HepG2 (cell line): ENCODE data around the gene RUNDC1.

Source experiments
- EED ChIP-seq: sonication (generic); formaldehyde crosslinking; IDR thresholded peaks from 2 replicates; pipeline ENCODE4 v1.5.0; 2020; ENCODE audit warnings: mild to moderate bottlenecking, missing genetic modification reagents
- HOXA3 ChIP-seq: sonication (generic); formaldehyde crosslinking; IDR thresholded peaks from 2 replicates; pipeline ENCODE4 v1.5.0; 2020; ENCODE audit warnings: missing genetic modification reagents
- IRX3 ChIP-seq: sonication (generic); formaldehyde crosslinking; IDR thresholded peaks from 2 replicates; pipeline ENCODE4 v1.8.1; 2023; ENCODE audit warnings: mild to moderate bottlenecking, low read depth, missing genetic modification reagents, borderline replicate concordance
- JUND ChIP-seq: sonication (generic); formaldehyde crosslinking; IDR thresholded peaks from 2 replicates; pipeline ENCODE4 v1.8.0; 2022; ENCODE audit warnings: mild to moderate bottlenecking, missing genetic modification reagents
- SCMH1 ChIP-seq: sonication (generic); formaldehyde crosslinking; IDR thresholded peaks from 2 replicates; pipeline ENCODE4 v1.9.0; 2021; ENCODE audit warnings: missing genetic modification reagents, mild to moderate bottlenecking, borderline replicate concordance
- ZNF326 ChIP-seq: sonication (generic); formaldehyde crosslinking; IDR thresholded peaks from 2 replicates; pipeline ENCODE4 v1.4.0; 2020; ENCODE audit warnings: missing genetic modification reagents, borderline replicate concordance
- ZNF451 ChIP-seq: sonication (generic); formaldehyde crosslinking; IDR thresholded peaks from 2 replicates; pipeline ENCODE4 v1.5.0; 2020; ENCODE audit warnings: mild to moderate bottlenecking, missing genetic modification reagents
- TF ChIP-seq, protein P1 (sequence below): sonication (generic); formaldehyde crosslinking; IDR thresholded peaks from 2 replicates; pipeline ENCODE4 v1.4.0; 2020; ENCODE audit warnings: missing genetic modification reagents
- TF ChIP-seq, protein P2 (sequence below): sonication (generic); formaldehyde crosslinking; IDR thresholded peaks from 2 replicates; pipeline ENCODE4 v1.4.0; 2020; ENCODE audit warnings: mild to moderate bottlenecking, missing genetic modification reagents

DNA sequence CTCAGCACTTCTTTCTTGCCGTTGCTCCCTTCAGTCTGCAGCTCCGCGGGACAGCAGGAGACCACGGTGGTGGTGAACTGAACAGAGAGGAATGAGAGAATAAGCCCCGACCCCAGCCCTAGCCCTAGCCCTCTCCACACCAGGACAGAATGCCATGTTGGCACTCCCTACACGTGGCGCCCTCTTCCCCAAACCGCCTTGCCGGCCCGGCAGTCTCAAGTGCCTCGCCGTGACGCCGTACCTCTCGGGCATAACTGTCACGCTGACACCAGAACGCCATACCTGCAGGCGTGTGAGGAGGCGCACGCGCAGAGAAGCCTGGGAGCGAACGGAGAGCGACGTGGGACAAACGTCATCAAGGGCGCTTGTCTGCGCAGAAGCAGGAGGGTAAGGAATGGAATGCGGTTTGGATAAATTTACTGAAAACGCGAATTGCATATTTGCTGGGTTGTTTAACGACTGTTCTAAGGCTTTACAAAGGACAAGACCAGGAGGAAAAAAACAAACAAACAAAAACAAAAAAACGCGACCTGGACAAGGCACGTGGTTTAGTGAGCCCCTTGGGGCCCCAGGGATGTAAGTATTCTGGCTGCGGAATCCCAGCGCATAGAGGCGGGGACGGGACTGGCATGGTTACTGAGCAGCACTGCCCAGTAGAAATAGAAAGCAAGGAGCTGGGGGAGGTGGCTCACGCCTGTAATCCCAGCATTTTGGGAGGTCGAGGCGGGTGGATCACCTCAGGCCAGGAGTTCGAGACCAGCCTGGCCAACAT, 16.0 kb upstream of the RUNDC1 start, which contains the start of gene AARSD1:
- TF ChIP-seq HOXA3 (CRISPR knock-in tag) (peak; percentile 97), EED (CRISPR knock-in tag) (no peak; the same call in 1 of the 2 replicates), ZNF451 (CRISPR knock-in tag) (no peak), JUND (CRISPR knock-in tag) (no peak), ZNF326 (CRISPR knock-in tag) (no peak), IRX3 (CRISPR knock-in tag) (no peak), SCMH1 (no peak)
- TF ChIP-seq, protein P1, sequence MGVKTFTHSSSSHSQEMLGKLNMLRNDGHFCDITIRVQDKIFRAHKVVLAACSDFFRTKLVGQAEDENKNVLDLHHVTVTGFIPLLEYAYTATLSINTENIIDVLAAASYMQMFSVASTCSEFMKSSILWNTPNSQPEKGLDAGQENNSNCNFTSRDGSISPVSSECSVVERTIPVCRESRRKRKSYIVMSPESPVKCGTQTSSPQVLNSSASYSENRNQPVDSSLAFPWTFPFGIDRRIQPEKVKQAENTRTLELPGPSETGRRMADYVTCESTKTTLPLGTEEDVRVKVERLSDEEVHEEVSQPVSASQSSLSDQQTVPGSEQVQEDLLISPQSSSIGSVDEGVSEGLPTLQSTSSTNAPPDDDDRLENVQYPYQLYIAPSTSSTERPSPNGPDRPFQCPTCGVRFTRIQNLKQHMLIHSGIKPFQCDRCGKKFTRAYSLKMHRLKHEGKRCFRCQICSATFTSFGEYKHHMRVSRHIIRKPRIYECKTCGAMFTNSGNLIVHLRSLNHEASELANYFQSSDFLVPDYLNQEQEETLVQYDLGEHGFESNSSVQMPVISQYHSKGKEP (CRISPR knock-in tag), result no peak
- TF ChIP-seq, protein P2, sequence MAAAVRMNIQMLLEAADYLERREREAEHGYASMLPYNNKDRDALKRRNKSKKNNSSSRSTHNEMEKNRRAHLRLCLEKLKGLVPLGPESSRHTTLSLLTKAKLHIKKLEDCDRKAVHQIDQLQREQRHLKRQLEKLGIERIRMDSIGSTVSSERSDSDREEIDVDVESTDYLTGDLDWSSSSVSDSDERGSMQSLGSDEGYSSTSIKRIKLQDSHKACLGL (CRISPR knock-in tag), result no peak
